OCI-M2 (cell line): ENCODE measurements around the gene NET1.
"Not testable (repeated sequence)": the region's sequence is repeated elsewhere in the genome, so short reads cannot be mapped to it uniquely, and the experiment has no call there.

ENCODE experiments used
- DNase-seq: peaks from one replicate; lab custom pipeline; 2025; ENCODE audit not compliant: unreplicated experiment; lab: John Stamatoyannopoulos, UW

Gene NET1

GRCh38 chr10:5399332-5399731 lies 13.0 kb upstream of the NET1 start:
- DNase-seq, result no peak

DNA sequence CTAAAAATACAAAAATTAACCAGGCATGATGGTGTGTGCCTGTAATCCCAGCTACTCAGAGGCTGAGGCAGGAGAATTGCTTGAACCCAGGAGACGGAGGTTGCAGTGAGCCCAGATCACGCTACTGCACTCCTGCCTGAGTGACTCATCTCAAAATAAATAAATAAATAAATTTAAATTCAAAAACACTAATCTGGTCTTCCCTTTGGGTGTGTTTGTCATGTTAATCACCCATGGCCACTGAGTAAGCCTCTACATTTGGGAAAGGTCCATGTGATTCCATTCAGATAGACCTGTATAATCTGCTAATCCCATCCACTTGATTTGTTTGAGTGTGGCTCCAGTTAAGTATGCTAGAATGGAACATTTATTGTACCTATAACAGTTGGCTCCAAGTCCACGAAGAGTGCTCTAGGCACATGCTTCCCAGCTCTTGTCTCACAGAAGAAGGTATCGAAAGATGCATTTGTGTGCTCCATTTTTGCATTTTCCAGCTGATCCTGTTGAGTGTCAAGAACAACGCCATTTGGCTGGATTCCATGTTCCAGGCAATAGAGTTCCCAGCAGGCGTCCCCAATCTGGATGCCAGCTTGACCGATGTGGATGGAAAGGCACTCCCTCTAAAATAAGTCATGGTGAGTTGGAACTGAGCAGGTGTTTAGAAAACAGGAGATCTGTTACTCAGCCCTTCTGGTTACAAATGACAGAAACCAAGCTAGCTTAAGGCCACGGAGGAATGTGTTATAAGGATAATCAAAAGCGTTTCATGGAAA lies 11.7 kb upstream of the NET1 start:
- no peak for DNase-seq

GRCh38 chr10:5402798-5403197 lies 9.6 kb upstream of the NET1 start:
- no peak for DNase-seq

DNA sequence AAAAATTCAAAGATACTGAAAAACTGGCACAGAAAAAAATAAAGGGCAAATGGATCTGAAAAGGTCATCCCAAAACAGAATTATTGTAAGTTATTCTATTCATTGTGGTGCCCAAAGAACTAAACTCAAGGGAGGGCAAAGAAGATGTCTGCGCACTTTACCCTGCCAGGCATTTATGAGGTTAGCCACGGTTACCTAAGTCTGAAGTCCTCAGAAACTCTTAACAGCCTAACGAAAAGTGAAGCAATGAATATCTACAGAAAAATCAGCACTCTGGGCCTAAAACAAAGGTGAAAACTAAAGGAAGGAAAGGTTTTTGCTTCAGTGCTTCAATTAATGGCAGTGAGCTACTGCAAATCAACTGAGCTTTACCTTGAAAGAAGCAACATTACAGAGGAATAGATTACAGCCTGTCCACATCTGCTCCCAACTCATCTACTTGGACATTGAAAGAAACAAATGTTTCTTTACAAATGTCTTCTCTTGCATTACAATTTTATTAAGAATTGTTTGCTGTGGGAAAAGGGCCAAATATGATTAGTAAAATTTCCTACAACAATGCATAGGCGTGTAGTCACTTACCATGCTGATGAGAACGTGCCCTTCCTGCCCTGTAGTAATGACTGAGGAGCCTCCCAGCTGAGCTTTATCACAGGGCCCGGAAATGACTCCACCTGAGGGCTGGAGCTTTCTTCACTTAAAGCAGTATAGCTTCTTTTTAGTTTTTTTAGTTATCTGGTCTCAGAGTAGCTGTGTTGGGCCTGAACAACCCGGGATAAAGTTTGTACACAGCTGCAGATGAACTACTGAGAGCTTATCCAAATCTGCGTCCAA lies 7.9 kb upstream of the NET1 start, which contains the start of gene TUBAL3:
TSS of gene TUBAL3 (minus strand) at position 621 of the 834 bp plus-strand sequence. CDS start at position 585, 36 bp downstream.
- no peak for DNase-seq

- DNase-seq, result no peak
These were observed 5.4 kb upstream of the NET1 start for GRCh38 chr10:5406918-5407317.

DNA sequence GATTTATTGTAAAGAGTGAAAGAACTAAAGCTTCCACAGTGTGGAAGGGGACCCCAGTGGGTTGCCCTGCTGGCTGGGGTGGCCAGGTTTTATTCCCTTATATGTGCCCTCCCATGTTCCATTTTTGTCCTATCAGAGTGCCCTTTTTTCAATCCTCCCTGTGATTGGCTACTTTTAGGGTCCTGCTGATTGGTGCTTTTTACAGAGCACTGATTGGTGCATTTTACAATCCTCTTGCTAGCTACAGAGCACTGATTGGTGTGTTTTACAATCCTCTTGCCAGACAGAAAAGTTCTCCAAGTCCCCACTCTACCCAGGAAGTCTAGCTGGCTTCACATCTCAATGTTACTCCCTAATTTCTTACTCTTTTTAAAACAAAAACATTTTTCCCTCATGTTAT lies 1.6 kb upstream of the NET1 start:
- DNase-seq, result not testable (repeated sequence)

DNA sequence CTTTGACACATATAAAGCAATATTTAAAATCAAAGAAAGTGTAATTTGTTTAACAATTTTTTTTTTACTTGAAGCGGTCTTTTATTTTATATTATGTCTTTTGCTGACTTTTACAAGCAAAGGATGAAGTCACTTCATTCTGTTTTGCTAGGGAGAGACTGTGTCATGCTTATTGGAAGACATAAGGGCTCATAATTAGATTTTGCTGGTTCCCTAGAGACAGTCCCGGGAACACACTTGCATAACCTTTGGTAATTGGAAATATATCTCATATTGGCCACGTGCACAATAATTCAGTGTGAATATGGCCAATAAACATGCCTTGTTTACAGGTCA lies 448 bp upstream of the NET1 start:
- DNase-seq, result no peak

DNA sequence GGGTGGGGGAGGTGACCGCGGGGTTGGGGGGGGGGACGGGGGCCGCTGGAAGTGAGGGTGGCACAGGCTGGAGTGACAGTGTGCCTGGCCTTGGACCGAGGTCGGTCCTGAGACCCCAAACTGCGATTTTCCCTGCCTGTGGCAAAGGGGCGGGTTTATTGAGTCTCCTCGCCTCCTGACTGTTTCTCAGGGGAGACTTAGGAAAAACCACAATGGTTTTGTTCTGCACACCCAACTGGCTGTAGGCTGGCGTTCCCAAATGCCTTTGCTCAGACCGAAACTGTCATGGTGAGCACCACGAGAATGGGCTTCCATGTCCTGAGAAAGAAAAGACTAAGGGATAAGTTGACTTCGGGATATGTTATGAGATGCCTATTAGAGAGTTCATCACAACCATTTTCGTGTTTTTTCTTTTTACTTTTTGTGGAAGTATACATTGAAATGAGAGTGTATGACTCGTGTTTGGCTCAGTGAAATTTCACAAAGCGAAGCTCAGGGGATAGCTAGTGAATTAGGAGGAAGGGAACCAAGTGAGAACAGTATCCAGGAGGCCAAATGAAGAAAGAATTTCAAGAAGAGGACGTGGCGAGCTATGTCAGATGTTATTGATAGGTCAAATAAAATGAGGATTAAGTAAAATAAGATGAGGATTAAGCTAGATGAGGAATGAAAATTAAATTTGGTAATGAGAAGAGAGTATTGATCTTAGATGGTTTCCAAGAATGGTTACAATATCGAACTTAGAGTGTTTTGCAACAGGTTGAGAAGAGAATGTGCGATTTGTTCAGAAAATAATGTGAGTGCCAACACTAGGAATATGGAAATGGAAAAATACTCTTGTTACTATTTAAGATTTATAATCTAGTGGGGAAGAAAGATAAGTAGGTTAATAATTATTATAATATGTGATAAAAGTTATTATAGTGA lies 918 bp downstream of the NET1 start:
- DNase-seq, result no peak

DNA sequence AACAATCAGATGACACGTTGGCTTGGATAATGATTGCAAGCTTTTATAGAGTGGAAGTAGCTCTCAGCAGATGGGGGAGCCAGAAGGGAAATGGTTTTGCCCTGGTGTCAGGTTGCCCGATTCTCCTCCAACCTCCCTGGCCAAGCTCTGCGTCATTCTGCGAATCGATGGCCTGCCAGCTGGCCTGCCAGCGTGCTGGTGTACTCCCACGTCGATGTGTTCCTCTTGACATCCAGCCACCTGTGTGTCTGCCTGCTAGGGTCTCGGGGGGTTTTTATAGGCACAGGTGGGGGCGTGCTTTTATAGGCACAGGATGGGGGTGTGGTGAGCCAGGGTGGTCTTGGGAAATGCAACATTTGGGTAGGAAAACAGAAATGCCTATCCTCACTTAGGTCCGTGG lies 4.6 kb downstream of the NET1 start:
- DNase-seq, result no peak

- DNase-seq, result no peak
These were observed 6.2 kb downstream of the NET1 start for GRCh38 chr10:5418584-5418983.

DNA sequence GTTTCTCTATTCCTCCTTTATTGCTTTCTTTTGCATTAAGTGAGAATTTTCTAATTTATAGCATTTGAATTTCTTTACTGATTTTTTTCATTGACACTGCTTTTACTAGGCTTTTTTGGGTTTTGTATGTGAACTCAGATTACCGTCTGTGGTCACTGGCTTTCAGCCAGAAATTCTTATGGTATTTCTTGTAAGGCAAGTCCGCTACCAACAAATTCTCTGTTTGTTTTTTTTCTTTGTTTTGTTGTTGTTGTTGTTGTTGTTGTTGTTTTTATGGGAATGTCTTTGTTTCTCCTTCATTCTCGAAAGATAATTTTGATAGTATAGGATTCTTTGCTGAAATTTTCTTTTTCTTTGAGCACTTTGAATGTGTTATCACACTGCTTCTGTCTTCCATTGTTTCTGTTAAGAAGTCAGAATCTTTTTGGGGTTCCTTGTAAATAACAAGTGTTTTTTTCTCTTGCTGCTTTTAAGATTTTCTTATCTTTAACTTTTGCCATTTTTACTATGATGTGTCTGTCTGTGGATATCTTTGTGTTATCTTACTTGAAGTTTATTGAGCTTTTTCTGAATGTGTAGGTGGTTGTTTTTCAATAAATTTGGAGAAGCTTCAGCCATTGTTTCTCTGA lies 7.2 kb downstream of the NET1 start:
- DNase-seq, result no peak

DNA sequence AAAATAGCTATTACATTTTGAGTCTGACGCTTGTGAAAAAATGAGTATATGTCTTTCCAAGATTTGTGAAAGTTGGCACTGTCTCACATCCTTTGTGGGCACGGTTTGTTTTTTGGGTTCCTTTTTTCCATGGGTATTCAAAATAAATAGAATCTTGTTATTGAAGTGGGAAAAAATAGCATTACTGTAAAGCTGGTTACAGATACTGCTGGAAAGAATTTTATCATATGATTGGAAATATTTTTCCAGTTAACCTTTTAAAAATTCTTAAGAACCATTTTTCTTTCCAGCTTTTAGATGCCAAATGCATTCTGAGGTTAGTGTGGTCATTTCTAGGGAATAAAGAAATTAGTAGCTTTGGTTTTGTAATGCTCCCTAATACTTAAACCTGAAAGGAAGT lies 11.4 kb downstream of the NET1 start:
- DNase-seq, result no peak

DNA sequence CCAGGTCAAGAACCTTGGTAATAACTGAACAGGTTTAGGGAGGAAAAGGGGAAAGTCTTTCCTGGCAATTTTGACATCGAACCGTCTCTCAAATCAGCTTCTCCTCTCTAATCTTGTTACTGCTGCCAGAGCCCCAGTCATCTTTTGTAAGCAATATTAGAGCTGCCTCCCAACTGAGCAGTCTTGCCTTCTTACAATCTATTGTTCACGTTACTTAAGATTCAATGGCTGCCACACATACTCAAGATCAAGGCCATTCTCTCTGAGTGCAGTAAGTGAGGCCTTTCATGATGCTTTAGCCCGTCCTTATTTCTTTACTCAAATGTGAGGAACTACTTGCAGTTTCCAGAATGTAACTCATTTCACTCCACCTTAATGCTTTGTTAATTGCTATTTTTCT lies 12.4 kb downstream of the NET1 start:
- DNase-seq, result no peak

DNA sequence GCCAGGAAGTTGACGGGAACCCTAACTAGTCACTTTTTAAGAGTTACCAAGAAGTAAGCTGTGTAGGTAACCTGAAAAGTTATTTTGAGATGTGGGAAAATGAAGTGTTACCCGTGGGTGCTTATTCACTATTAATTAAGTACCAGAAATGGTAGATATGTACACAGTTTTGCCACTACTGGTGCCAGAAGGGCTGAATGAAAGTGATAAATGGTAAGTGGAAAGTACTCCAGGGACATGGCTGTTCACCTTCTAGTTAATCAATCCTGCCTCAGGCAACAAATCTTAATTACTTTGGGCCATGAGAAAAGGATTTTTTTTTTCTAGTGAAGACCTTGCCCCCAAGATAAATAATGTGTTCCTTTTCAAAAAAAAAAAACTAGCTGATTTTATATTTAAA lies 15.8 kb downstream of the NET1 start:
- no peak for DNase-seq

DNA sequence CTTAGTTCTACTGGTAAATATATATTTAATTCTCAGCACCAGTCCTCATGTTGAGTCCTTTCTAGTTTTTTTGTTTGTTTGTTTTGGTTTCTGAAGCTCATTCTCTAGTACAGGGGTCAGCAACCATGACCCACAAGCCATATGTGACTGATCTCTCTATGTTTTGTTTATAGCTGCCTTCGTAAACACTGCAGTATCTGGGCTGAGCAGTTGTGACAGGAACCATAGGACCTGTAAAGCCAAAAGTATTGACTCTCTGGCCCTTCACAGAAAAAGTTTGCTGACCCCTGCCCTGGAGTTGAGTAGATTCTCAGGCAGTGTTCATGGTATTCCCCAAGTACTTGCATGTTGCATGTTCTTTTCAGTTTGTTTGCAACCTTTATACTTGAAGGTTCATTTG lies 20.8 kb downstream of the NET1 start:
- DNase-seq, result no peak

DNA sequence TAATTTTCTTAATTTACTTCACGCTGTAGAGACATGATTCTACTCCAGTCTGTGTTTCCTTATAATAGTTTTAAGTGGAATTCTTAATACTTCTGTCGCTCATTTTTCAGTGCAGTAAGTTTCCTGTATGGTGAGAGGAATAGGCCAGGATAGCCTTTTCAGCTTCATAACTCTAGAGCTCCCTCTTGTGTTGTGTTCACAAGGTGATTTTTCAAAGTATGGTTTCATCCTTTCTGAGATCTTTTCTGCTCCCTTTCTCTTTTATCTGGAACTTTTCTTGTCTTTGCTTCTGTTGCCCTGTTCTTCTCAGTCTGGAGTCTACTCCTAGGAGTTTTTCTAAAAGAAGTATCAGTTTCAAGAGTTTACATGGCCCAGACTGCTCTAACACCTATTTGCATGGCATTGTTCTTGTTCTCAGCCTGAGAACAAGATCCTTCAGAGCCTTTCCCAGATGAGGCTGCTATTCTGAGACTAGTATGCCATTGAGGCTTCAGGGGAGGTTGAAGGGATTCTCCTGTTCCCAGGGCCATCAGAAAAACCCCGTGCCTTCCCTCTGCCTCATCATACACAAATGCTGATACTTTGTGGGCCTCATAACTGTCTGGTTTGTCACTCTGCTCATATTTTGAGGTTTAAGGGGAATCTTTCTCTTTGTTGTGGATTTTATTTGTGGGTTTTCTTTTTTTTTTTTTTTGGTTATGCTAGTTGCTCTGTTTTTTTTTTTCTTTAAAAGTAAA lies 21.8 kb downstream of the NET1 start:
- no peak for DNase-seq

DNA sequence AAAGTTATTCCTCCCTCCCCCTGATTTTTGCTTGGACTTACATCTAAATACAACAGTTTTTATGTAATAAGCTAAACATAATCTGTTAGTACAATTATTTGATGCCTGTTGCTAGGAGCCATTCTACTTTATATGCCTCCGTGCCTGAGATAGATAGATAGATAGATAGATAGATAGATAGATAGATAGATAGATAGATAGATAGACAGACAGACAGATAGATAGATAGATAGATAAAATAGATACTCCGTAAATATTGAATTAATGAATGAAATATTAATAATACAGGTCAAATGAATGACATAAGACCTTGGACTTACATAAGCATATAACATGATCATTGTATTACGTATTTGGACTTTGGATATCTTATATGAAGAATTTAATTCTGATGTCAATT lies 23.0 kb downstream of the NET1 start:
- no peak for DNase-seq

DNA sequence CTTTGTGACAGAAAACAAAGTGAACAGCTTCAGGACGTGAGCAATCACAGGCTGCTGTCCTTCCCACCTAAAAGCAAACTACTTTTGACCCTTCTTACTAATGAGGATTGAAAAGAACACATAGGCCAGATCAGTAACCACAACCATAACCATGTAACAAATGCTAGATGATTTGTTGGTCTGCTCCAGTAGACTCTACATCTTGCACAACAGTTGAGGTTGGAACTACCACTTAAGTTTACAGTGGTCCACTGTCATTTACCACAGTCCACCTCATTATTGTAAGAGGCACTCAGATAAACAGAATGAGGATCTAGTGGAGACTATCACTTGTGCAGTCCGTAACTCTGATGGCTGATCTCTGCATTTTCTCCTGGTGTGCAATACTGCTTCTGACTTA lies 27.8 kb downstream of the NET1 start:
- DNase-seq, result no peak

GRCh38 chr10:5441106-5441505 lies 28.7 kb downstream of the NET1 start:
- no peak for DNase-seq
